ENCODE results near the gene CALML5. TPM values are rescaled to one million over a fixed set of nuclear protein-coding genes. Genes with fewer than 3 reads are reported as not detected.

CALML5 gene
- total RNA-seq, 1 experiment from 2014 or later, result not detected

GRCh38 chr10:5517546-5517945, 18.2 kb upstream of the CALML5 start:
- BruUV-seq (replicated peaks), result no TSS peak
- Mint-ChIP-seq H3K27me3 (ENCODE audit: insufficient read depth, unreplicated experiment) (no peaks in the 10 kb centered on the region), H3K4me3 (ENCODE audit: unreplicated experiment) (no peak overlapping the region), H3K36me3 (ENCODE audit: insufficient read depth, unreplicated experiment) (no peaks in the 10 kb centered on the region), H3K27ac (ENCODE audit: low read depth, unreplicated experiment) (no peak overlapping the region), H3K9me3 (ENCODE audit: unreplicated experiment) (no peaks in the 10 kb centered on the region), H3K4me1 (ENCODE audit: insufficient read depth, unreplicated experiment) (no peaks in the 10 kb centered on the region)
- ChIA-PET CTCF (interaction anchor here (0.6 kb wide), 1 partner anchor 71 kb away, joined by 3 read pairs; no protein-coding TSS in a partner anchor), POLR2A (interaction anchor here (0.6 to 1.5 kb wide), 2 partner anchors 17 to 195 kb away, joined by 4 to 5 read pairs; no protein-coding TSS in a partner anchor)
- TF ChIP-seq, protein P1, sequence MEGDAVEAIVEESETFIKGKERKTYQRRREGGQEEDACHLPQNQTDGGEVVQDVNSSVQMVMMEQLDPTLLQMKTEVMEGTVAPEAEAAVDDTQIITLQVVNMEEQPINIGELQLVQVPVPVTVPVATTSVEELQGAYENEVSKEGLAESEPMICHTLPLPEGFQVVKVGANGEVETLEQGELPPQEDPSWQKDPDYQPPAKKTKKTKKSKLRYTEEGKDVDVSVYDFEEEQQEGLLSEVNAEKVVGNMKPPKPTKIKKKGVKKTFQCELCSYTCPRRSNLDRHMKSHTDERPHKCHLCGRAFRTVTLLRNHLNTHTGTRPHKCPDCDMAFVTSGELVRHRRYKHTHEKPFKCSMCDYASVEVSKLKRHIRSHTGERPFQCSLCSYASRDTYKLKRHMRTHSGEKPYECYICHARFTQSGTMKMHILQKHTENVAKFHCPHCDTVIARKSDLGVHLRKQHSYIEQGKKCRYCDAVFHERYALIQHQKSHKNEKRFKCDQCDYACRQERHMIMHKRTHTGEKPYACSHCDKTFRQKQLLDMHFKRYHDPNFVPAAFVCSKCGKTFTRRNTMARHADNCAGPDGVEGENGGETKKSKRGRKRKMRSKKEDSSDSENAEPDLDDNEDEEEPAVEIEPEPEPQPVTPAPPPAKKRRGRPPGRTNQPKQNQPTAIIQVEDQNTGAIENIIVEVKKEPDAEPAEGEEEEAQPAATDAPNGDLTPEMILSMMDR (IDR thresholded peaks at IDR 0.05; ENCODE audit: unreplicated experiment), result no peak
- intact Hi-C loops (cut with micrococcal nuclease), result no loop called here
- no peak for DNase-seq (ENCODE audit: unreplicated experiment)

GRCh38 chr10:5515948-5516761, 16.8 kb upstream of the CALML5 start:
- H3K27ac Mint-ChIP-seq (ENCODE audit: low read depth, unreplicated experiment), result no peak overlapping the region

DNA sequence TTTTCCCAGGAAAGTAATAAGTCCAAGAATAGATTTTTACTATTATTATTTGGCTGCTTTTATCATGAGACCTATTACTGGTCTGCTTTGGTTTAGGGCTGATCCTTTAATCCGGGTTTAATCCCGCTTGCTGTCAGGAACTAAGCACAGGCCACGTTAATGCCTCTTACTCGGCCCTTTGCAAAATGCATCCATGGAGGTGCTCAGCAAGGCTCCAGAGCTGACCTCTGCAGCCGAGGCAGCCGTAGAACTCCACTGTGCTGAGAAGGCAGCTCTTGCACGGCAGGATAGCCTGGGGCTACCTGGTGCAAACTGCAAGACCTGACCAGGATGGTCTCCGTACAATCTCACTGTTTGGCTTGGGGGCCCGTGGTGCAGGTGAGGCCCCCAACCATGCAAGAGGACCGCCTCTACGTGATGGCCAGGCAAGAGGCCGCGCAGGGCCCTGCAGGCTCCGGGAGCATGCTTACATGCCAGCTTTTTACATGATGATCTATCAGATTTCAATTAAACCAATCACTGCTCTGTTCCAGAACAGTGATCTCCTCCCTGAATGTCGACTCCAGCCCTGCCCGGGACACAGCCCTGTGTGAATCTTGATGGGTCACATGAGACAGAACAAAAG, 15.0 kb upstream of the CALML5 start:
- no peak overlapping the region for H3K27ac Mint-ChIP-seq (ENCODE audit: low read depth, unreplicated experiment)
- no peak overlapping the region for H3K4me3 Mint-ChIP-seq (ENCODE audit: unreplicated experiment)
- POLR2A ChIA-PET, result interaction anchor here (1.1 to 1.8 kb wide), 3 partner anchors 13 to 21 kb away, joined by 3 to 6 read pairs (median 5); no protein-coding TSS in a partner anchor
- TF ChIP-seq, protein P1 (IDR thresholded peaks at IDR 0.05; ENCODE audit: unreplicated experiment), result no peak
- CTCF ChIA-PET, result no interaction called here
- no TSS peak for BruUV-seq (replicated peaks)
- no peaks in the 10 kb centered on the region for H3K4me1 Mint-ChIP-seq (ENCODE audit: insufficient read depth, unreplicated experiment)
- no peaks in the 10 kb centered on the region for H3K9me3 Mint-ChIP-seq (ENCODE audit: unreplicated experiment)
- H3K27me3 Mint-ChIP-seq (ENCODE audit: insufficient read depth, unreplicated experiment), result no peaks in the 10 kb centered on the region
- intact Hi-C loops (cut with micrococcal nuclease), result no loop called here
- DNase-seq (ENCODE audit: unreplicated experiment), result no peak
- H3K36me3 Mint-ChIP-seq (ENCODE audit: insufficient read depth, unreplicated experiment), result no peaks in the 10 kb centered on the region

More at GRCh38 chr10:5515948-5516761, 16.8 kb upstream of the CALML5 start:
- no peaks in the 10 kb centered on the region for H3K36me3 Mint-ChIP-seq (ENCODE audit: insufficient read depth, unreplicated experiment)
- intact Hi-C loops (cut with micrococcal nuclease), result no loop called here
- ChIA-PET POLR2A (no interaction called here), CTCF (interaction anchor here (0.7 kb wide), 1 partner anchor 77 kb away, joined by 5 read pairs; no protein-coding TSS in a partner anchor)
- DNase-seq (ENCODE audit: unreplicated experiment), result no peak
- no peaks in the 10 kb centered on the region for H3K4me1 Mint-ChIP-seq (ENCODE audit: insufficient read depth, unreplicated experiment)
- BruUV-seq (replicated peaks), result no TSS peak
- H3K27me3 Mint-ChIP-seq (ENCODE audit: insufficient read depth, unreplicated experiment), result no peaks in the 10 kb centered on the region
- H3K4me3 Mint-ChIP-seq (ENCODE audit: unreplicated experiment), result no peak overlapping the region
- TF ChIP-seq, protein P1 (IDR thresholded peaks at IDR 0.05; ENCODE audit: unreplicated experiment), result no peak
- no peaks in the 10 kb centered on the region for H3K9me3 Mint-ChIP-seq (ENCODE audit: unreplicated experiment)

DNA sequence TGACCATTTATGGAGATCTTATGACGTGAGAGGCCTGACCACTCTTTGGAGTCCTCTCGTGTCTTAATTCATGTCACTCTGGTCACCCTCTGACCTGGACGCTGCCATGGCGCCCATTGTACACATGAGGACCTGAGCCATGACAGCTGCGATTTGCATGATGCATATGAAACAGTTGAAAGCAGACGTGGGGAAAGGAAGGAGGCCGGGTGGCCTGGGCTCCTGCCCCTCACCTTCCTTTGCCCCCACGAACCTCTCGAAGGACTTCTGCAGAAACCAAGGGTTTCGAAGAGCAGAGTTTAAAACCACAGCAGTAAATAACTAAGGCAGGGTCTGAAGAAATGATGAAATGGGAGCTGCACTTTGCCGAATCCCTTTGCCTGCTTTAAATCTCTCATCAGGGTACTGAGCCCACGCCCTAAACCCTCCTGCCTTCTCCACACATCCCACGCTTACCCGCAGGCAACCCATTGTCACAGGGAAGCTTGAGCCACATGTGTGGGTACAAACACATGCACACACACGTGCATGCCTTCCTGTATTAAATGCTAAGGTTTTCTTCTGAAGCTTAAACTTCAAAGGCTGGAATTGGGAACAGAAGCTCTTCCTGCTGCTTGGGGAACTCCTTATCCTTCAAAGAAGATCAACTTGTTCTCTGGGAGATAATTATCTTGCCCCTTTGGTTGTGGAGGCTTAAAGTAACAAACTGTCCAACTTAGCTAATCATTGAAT, 13.7 kb upstream of the CALML5 start:
- BruUV-seq (replicated peaks), result no TSS peak
- intact Hi-C loops (cut with micrococcal nuclease), result no loop called here
- TF ChIP-seq, protein P1 (IDR thresholded peaks at IDR 0.05; ENCODE audit: unreplicated experiment), result no peak
- Mint-ChIP-seq H3K4me3 (ENCODE audit: unreplicated experiment) (no peak overlapping the region), H3K27me3 (ENCODE audit: insufficient read depth, unreplicated experiment) (no peaks in the 10 kb centered on the region), H3K27ac (ENCODE audit: low read depth, unreplicated experiment) (no peak overlapping the region), H3K9me3 (ENCODE audit: unreplicated experiment) (no peaks in the 10 kb centered on the region), H3K36me3 (ENCODE audit: insufficient read depth, unreplicated experiment) (no peaks in the 10 kb centered on the region), H3K4me1 (ENCODE audit: insufficient read depth, unreplicated experiment) (no peaks in the 10 kb centered on the region)
- DNase-seq (ENCODE audit: unreplicated experiment), result no peak
- POLR2A ChIA-PET, result interaction anchor here (1.7 kb wide), 1 partner anchor 11 kb away, joined by 5 read pairs; no protein-coding TSS in a partner anchor
- CTCF ChIA-PET, result interaction anchor here (2.1 kb wide), 1 partner anchor 110 kb away, joined by 8 read pairs; no protein-coding TSS in a partner anchor

All from MCF 10A (cell line).